ENCODE results near the gene ZNF30. TPM values are rescaled to one million over a fixed set of nuclear protein-coding genes. Genes with fewer than 3 reads are reported as not detected.

Gene ZNF30
- 1 to 10 TPM; 1.6 to 9.9 (median 2.1) TPM for total RNA-seq

GRCh38 chr19:34926685-34927375 is at the start of gene ZNF30:
Gene ZNF30, plus strand, starts transcription at chr19:34926903. Its CDS starts 3,045 bp downstream, at chr19:34929948.
- H3K36me3 ChIP-seq: peaks cover 0 to 9% (median 0%) of the 10 kb centered on the region in 3 donors
- peaks cover 0 to 8% (median 0%) of the 10 kb centered on the region in 4 donors for H3K4me1 ChIP-seq
- no peaks in the 10 kb centered on the region for H3K9me3 ChIP-seq
- peak within 1 kb of the TSS; percentile 49 to 78 (median 72) for H3K27ac ChIP-seq
- TF ChIP-seq CTCF (IDR thresholded peaks at IDR 0.05) (peak in 1 of 6 experiments; percentile 7), POLR2A (IDR thresholded peaks at IDR 0.05) (peak in 1 of 2 donors; percentile 18)
- H3K27me3 ChIP-seq: no peaks in the 10 kb centered on the region
- peak within 1 kb of the TSS; percentile 60 to 70 (median 63) for H3K4me3 ChIP-seq
- peak; percentile 83 to 95 (median 91) for DNase-seq

- DNase-seq: no peak
- H3K27ac ChIP-seq: no peak overlapping the region
- no peaks in the 10 kb centered on the region for H3K4me1 ChIP-seq
- H3K9me3 ChIP-seq: no peaks in the 10 kb centered on the region
- TF ChIP-seq CTCF (IDR thresholded peaks at IDR 0.05) (no peak), POLR2A (IDR thresholded peaks at IDR 0.05) (no peak)
- H3K27me3 ChIP-seq: no peaks in the 10 kb centered on the region
- H3K4me3 ChIP-seq: no peak overlapping the region
- no peaks in the 10 kb centered on the region for H3K36me3 ChIP-seq
These were observed 47.1 kb upstream of the ZNF30 start for GRCh38 chr19:34879563-34879962.

GRCh38 chr19:34880034-34880433 is 46.7 kb upstream of the ZNF30 start:
- TF ChIP-seq POLR2A (IDR thresholded peaks at IDR 0.05) (no peak), CTCF (IDR thresholded peaks at IDR 0.05) (no peak)
- Histone ChIP-seq H3K27ac (no peak overlapping the region), H3K36me3 (no peaks in the 10 kb centered on the region), H3K9me3 (no peaks in the 10 kb centered on the region), H3K27me3 (no peaks in the 10 kb centered on the region), H3K4me3 (no peak overlapping the region), H3K4me1 (no peaks in the 10 kb centered on the region)
- DNase-seq: no peak

- Histone ChIP-seq H3K36me3 (no peaks in the 10 kb centered on the region), H3K27me3 (no peaks in the 10 kb centered on the region), H3K9me3 (peaks cover 0 to 5% (median 1%) of the 10 kb centered on the region in 4 donors), H3K4me3 (no peak overlapping the region), H3K27ac (no peak overlapping the region), H3K4me1 (no peaks in the 10 kb centered on the region)
- TF ChIP-seq CTCF (IDR thresholded peaks at IDR 0.05): no peak
- TF ChIP-seq POLR2A (IDR thresholded peaks at IDR 0.05): no peak
- DNase-seq: no peak
These were observed 44.7 kb upstream of the ZNF30 start for GRCh38 chr19:34881982-34882381.

GRCh38 chr19:34888091-34888490 is 38.6 kb upstream of the ZNF30 start:
- no peaks in the 10 kb centered on the region for H3K27me3 ChIP-seq
- TF ChIP-seq POLR2A (IDR thresholded peaks at IDR 0.05): no peak
- no peak for TF ChIP-seq CTCF (IDR thresholded peaks at IDR 0.05)
- no peaks in the 10 kb centered on the region for H3K36me3 ChIP-seq
- no peak for DNase-seq
- peaks cover 0 to 5% (median 1%) of the 10 kb centered on the region in 4 donors for H3K9me3 ChIP-seq
- no peaks in the 10 kb centered on the region for H3K4me1 ChIP-seq
- H3K4me3 ChIP-seq: no peak overlapping the region
- H3K27ac ChIP-seq: no peak overlapping the region
